CD4-positive, alpha-beta T cell treated with Interleukin-12 subunit alpha and Interleukin-12 subunit beta, for 1 hour (primary cell): ENCODE results near the gene SMIM24.

Experiments used
- DNase-seq: peaks from one replicate; pipeline ENCODE4 v3.0.0-alpha.2; 2020

SMIM24 gene

DNA sequence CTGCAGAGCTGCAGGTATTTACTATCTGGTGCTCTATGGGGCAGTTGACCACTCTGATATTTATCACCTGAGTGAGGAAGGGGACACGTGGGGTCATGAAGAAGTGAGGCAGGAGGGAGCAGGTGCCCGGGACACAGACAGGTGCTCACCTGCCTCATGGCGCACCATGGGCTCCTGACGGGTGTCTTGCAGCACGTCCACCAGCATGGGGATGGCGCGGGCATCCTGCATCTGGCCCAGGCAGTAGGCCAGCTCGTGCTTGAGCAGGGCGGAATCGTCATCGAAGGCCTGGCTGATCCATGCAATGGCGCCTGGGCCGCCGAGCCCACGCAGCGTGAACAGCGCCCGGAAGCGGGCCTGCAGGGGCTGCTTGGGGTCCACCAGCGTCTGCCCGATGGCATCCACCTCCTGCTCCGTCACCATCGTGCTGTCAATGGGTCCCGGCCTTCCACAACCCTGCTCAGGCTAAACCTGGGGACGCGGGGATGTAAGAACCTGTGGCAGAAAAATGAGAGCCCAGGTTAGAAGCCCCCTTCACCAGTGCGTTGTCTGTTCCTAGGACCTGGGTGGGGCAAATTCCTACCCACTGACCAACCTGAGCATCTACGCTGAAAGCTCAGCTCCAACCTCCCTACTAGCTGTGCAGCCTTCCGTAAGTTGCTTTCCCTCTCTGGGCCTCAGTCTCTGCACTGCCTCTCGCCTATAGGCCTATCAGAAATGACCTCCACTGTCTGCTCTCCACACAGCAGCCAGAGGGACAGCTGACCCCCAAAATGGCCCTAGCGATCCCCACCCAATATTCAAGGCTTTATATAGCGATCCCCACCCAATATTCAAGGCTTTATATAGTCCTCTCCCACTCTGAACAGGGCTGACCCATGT, 16.3 kb upstream of the SMIM24 start:
- DNase-seq, result no peak

DNA sequence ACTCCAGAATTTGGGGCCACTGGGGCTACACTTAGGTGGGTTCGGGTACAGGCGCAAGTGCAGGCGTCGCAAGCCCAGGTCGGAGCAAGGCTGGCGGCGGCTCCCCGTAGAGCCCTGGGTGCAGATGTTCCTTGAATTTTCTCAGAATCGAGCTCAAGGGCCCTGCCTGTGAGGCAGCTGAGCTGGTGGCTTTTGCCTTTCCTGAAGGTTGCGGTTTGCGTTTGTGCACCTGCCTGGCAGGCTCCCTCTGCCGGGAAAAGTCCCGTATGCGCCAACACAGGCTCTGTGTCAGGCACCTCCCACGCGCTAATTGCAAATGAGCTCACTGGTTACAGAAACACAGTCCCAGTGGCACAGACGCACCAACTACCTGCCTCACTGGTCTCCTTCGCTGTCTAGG, 14.2 kb upstream of the SMIM24 start:
- DNase-seq, result peak; percentile 60

DNA sequence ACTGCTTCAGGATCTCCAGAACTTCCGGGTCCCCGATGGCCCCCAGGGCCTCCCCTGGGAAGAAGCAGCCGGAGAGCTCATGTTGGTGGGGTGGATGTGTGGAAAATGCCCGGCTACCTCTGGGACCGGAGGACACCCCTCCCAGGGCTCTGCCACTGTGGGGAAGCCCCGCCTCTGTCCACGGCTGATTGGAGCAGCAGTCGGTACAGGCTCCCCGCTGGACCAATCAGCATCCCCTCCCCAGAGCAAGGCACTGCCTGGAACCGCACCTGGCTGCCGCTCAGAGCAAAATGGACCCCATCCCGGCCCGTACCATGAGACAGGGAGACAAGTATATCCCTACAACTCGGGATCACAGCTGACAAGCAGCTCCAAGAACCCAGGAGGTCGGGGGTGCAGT, 13.7 kb upstream of the SMIM24 start:
- peak; percentile 35 for DNase-seq

DNA sequence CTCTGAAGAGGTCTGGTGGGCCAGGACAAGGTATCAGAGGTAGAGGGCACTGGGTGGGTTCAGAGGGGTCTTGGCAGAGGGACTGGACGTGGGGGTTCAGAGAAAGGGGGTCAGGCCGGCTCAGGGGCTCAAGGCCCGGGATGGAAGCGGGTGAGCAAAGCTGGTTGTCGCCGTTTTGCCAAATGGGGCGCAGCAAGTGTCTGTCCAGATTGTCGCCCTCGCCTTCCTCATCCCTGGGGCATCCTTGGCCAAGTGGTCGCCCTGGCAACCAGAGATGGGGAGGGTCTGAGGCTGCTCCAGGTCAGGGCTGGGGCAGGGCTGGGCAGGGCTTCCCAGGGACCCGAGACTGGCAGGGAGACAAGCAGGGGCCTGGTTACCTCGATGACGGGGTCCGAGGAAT, 13.3 kb upstream of the SMIM24 start:
- DNase-seq, result no peak

DNA sequence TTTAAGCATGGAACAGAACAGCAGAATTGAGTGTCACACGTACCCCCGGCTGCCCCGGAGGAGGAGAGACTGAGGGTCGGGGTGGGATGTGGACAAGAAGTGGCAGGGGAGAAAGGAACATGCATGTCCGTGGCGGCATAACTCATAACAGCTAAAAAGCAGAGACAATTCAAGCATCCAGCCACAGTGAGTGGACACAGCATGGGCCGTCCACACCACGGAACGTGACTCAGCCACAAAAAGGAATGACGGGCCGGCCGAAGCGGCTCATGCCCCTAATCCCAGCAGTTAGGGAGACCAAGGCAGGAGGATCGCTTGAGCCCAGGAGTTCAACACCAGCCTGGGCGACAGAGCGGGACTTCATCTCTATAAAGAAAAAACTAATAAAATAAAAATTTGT, 12.6 kb upstream of the SMIM24 start:
- DNase-seq, result no peak

DNA sequence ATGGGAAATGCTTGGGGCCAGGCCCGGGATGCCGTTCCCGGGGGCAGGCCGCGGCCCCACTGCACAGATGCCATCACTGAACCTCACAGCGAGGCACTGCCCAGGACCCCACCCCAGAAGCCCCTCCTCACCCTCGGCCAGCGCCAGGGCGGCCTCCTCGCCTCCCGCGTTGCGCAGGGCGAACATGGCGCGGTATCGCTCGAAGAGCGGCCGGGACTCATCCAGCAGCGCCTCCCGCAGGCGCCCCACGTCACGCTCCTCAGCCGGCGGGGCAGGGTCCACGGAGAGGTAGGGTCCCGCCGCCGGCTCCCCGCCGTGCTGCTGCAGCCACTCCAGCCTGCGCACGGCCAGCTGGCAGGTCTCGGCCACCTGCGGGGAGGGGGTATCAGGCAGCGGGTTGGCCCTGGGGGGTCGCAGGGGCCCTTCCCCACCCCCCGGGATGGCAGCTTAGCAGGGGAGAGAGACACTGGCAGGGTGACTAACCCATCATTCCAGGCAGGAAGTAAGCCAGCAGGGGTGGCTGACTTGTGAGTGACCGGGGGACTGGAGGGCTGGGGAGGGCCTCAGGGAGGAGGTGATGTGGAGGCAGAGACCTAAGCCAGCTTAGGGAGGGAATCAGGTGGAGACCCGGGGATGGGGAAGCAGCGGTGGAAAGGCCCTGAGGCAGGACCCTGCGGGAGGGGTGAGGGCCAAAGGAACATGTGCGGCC, 12.0 kb upstream of the SMIM24 start:
- DNase-seq, result no peak

DNA sequence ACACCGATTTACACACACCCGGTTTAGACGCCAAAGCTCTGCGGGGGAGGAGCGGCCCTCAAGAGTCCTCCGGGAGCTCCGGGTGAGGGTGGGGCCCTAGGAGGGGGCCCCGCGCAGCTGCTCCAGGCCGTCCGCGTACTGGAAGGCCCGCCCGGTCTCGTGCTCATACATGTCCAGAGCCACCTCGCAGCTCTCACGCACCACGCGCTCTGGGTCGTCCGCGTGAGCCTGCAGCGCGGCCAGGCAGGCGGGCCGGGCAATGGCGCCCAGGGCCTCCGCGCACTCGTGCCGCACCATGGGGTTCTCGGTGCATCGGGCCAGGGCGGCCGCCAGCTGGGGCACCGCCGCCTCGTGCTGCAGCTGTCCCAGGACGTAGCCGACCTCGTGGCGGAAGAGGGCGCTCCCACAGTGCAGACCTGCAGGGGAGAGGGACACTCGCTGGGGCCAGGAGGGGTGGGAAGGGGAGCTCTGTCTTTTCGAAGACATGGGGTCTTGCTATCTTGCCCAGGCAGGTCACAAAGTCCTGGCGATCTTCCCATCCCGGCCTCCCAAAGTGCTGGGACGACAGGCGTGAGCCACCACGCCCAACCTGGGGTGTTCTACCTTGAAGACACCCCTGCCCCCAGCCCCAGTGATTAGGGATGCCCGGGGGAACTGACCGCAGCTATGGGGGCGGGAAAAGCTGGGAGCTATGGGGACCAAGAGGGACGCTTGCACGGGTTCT, 11.2 kb upstream of the SMIM24 start:
- DNase-seq, result no peak

DNA sequence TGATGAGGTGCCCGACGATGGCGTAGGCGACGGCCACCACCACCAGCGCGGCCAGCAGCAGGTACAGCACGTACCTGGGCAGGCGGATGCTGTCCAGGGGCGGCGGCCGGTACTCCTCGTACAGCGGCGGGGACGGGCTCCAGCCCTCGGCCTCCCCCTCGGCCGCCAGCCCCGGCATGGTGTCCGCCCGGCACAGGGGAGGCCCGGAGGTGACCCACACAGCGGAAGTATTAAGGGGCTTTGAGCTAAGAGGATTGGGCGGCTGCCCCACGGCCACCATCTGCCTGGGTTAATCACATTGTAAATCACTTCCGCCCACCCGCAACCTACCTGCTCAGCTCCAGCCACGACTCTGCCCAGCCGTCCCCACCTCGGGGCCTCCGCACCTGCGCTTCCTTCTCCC, 2.9 kb upstream of the SMIM24 start, which contains the start of gene SMIM44:
SMIM44 (minus strand) TSS at position 216 of the 403 bp plus-strand sequence; CDS start at position 178, 38 bp downstream.
- DNase-seq, result no peak

DNA sequence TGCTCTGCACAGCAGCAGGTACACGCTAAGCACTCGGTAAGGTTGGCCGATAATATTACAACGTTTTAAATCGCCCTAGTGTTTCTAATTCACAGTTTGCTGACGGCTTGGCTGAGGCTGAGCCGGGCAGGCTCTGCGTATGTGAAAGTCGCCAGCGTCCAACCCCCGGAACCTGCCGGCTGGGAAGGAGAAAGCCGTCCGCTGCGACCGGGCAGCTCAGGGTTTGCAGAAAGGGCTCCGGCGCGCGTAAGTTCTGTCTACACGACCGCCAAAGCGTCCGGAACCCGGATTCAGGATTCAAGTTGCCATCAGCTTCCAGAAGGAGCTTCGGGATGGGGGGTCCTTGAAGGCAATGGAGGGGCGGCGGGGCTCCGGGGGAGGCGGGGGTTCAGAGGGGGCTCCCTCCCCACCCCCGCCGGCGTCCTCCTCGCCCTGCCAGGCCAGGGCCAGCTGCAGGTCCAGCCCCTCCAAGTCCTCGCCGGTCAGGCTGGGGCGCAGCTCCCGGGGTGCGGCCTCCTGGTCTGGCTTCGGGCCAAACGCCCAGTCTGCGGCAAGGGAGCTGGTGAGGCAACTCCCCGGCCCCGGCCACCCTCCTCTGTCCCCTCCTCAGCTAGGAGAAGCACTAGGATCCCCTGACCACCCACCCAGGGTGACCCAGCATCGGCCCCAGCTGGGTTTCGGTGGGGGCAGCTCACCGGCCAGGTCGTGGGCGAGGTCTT, 2.3 kb upstream of the SMIM24 start:
- DNase-seq, result no peak

DNA sequence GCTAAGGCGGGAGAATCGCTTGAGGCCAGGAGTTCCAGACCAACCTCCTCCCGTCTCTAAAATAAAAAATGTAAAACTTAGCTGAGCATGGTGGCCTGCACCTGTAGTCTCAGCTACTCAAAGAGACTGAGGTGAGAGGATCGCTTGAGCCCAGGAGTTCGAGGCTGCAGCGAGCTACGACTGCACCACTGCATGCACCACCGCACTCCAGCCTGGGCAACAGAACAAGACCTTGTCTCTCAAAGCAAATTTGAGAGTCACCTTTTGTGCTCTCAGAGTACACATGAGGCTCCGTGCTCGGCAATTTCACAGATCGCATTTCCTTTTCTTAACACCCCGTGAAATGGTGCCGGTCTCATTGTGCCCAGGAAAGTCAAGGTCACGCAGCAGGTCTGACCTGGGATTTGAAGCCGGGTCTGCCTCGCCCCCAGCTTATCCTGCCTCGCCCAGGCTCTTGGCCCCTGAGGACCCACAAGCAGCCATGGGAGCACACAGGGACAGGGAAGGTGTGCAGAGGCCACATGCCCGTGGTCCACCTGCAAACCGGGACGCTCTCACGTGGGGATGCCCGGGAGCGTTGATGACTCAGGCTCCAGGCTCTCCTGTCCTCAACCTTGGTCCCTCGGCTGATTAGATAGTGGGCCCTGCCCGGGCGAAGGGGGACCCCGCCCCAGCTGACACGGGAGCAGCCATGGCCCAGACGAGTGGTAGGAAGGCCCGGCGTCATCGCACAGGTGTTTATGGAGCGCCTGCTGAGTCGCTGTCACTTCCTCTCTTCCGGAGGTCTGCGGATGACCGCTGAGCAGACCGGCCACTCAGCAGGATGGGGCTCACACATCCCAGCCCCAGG, 1.1 kb upstream of the SMIM24 start:
- no peak for DNase-seq

DNA sequence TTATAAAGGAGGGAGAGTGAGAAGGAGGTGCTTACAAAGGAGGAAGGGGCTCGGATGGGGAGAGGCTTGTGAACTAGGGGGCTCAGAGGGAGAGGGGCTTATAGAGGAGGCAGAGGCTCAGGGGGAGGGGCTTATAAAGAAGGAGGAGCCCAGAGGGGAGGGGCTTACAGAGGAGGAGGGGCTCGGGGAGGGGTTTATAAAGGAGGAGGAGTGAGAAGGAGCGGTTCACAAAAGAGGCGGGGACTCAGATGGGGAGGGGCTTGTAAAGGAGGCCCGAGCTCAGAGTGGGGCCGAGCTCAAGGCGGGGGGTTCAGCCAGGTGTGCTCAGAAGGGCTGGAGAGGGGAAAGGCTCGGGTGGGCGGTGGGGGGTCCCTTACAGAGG, 500 bp downstream of the SMIM24 start:
- peak; percentile 35 for DNase-seq

DNA sequence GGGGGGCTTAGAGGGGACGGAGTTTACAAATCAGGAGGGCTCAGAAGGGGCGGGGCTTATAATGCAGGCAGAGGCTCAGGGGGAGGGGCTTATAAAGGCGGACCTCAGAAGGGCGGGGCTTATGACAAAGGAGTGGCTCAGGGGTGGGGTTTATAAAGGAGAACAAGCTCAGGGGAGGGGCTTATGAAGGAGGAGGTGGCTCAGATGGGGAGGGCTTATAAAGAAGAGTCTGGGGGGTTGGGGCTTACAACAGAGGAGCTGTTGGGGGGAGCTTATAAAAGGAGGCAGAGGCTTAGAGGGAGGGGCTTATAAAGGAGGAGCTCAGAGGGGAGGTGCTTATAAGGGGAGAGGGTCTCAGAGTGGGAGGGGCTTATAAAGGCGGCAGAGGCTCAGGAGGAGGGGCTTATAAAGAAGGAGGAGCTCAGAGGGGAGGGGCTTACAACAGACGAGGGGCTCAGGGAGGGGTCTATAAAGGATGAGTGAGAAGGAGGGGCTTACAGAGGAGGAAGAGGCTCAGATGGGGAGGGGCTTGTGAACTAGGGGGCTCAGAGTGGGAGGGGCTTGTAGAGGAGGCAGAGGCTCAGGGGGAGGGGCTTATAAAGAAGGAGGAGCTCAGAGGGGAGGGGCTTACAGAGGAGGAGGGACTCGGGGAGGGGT, 1.0 kb downstream of the SMIM24 start:
- peak; percentile 71 for DNase-seq

DNA sequence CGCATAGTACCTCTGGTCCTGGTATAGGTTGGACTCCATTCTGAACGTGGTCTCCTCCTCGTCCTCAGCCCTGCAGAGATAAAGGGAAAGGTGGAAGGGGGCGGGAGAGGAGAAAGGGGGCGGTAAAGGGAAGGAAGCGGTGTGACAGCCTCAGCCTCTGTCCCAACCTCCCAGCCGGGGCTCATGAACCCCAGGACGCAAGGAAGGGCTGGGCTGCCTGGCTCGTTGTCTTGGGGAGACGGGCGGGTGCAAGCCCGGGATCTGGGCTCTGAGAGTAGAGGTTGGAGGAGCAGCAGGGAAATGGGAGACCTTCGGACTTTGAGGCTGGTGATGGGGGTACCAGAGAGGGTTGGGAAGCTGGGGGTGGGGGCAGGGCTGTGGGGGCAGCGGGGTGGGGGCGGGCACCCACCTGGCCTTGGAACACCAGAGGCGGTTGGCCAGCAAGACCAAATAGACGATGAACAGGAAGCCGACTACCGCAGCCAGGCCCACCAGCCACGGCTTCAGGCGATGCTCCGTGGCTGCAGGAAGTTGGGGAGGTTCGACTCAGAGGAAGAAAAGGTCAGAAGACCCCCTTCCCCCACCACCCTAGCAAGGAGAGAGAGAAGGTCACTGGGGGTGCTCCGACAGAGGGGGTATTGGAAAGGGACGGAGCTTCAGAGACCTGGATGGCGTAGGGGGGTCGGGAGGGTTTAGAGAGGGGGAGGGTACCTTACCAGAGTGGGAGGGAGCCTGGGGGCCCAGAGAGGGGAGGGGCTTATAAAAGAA, 1.7 kb downstream of the SMIM24 start:
- DNase-seq, result no peak

DNA sequence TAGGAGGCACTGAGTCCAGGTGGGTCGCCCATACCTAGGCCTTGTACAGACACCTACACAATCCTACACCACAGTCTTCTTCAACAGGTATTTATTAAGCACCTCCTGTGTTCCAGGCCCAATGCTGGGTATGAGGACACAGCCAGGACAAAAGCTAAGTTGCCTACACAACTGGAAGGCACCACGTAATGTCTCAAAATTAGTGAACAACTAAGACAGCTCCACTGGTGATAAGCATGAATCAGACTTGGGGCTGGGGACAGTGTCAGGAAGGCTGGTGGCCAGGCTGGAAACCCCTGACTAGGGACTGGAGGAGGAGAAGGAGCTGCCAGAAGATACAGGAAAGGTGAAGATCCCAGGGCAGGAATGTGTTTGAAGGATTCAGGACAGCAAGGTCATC, 2.4 kb downstream of the SMIM24 start:
- no peak for DNase-seq

DNA sequence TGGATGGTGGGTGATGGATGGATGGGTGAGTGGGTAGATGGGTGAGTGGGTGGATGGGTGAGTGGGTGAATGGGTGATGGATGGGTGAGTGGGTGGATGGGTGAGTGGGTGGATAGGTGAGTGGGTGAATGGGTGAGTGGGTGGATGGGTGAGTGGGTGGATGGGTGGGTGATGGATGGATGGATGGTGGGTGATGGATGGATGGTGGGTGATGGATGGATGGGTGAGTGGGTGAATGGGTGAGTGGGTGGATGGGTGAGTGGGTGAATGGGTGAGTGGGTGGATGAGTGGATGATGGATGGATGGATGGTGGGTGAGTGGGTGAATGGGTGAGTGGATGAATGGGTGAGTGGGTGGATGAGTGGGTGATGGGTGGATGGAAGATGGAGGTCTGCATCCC, 2.8 kb downstream of the SMIM24 start:
- no peak for DNase-seq

DNA sequence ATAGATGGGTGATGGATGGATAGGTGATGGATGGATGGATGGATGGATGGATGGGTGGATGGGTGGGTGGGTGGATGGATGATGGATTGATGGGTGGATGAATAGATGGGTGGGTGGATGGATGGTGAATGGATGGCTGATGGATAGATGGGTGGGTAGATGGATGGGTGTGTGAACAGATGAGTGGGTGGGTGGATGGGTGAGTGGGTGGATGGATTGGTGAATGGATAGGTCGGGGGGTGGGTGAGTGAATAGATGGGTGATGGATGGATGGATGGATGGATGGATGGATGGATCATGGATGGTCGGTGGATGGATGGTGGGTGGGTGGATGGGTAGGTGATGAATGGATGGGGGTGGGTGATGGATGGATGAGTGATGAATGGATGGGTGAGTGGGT, 3.5 kb downstream of the SMIM24 start:
- DNase-seq, result no peak

DNA sequence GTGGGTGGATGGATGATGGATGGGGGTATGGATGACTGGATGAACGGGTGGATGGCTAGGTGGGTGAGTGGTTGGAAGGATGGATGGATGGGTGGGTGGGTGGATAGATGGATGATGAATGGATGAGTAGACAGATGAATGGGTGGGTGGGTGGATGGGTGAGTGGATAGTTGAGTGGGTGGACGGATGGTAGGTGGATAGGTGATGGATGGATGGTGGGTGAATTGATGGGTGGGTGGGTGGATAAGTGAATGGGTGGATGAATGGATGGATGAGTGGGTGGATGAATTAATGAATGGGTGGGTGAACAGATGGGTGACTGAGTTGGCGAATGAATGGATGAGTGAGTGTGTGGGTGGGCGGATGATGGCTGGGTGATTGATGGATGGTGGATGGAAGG, 4.9 kb downstream of the SMIM24 start:
- no peak for DNase-seq

DNA sequence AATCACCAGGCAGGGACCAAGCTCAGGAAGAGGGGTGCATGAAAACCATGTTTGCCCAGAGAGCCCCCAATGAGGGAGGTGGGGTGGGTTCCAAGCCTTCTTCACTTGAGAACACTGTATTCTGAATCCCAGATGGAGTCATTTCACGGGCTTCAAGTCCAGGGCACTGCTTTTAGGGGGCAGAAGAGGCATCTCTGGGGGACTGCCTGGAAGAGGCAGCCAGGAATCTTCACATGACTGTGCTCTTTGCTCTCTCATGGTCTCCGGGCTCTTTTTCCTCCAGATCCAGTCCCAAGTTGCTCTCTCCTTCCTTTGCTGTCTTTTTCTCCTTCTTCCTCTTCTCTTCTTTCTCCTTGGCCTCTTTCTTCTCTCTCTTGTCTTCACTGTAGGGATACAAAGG, 5.7 kb downstream of the SMIM24 start:
- DNase-seq, result no peak

DNA sequence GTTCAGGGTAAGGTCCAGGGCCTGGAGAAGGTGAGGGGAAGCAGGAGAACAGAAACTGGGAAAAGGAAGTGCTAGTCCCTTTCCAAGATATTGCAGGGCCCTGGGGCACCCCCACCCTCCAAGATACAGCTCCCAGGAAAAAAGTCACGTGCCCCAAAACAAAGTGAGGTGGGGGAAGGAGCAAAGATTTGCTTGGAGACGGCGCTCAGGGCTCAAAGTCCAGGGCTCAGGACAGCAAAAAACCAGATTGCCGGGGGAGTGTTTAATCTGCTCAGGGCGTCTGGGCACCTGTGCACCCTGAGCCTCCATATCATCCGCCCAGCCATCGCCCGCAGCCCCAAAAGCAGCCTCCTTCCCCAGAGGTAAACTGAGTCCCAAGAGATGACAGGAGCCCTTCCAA, 6.3 kb downstream of the SMIM24 start:
- no peak for DNase-seq

DNA sequence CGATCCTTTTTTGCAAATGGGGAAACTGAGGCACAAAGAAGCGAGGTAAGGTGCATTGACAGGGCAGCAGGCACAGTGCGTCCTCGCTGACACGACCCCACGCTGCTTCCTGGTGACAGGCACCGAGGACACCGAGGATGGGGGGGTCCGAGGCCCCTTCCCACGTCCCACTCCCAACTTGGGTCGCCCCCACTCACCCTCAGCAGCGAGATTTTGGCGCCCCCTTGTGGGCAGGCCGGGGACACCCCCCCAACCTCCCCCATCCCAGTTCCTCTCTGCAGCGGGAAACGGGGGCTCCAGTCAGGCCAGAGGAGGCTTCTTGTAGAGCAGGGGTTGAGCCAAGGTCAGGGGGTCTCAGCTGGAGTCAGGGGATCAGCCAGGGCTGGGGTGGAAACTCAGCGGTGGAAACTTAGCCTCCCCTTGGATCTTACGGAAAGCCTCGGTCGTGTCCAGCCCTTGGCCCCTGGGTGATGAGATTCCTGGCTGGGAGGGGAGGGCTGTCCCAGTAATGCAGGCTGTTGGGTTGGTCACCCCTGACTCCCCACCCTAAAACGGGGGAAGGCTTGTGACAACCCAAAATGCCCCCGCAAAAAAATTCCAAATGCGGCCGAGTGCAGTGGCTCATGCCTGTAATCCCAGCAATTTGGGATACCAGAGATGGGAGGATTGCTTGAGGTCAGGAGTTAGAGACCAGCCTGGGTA, 8.2 kb downstream of the SMIM24 start:
- peak; percentile 30 for DNase-seq
